ENCODE measurements around the gene ALDH2. TPM values are rescaled to one million over a fixed set of nuclear protein-coding genes. Genes with fewer than 3 reads are reported as not detected.

The ALDH2 gene
- total and polyA plus RNA-seq, 10 of the 15 experiments (the other 5 are each of a cell fraction or from before 2014, with no cell fraction given), result 1.4 to 16.4 (median 8.7) TPM

DNA sequence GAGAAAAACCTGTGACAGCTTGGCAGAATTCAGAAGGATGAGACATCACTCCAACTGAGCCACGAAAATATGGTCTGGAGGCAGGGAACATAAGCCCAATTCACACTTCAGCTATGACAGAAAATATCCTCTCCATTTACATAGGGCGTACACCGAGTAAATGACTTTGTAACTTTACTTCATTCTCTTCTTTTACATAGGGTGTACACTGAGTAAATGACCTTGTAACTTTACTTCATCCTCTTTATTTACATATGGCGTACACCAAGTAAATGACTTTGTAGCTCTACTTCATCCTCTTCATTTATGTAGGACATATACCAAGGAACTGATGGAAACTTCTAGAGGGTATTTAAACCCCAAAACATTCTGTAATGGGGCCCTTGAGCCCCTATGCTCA lies 61.2 kb downstream of the ALDH2 start:
- Histone ChIP-seq H3K9ac (ENCODE audit: control insufficient read depth, insufficient read depth, low read length) (no peak overlapping the region), H3K79me2 (ENCODE audit: control insufficient read depth, insufficient read depth, low read length) (no peaks in the 10 kb centered on the region), H3K36me3 (ENCODE audit: control insufficient read depth in 2 of 2, insufficient read depth in 2 of 2, low read length in 1 of 2) (no peaks in the 10 kb centered on the region), H3K4me3 (no peak overlapping the region), H3K27me3 (replicated peaks in 1 of 2; ENCODE audit: control insufficient read depth in 2 of 2, insufficient read depth in 2 of 2, low read length in 1 of 2) (no peaks in the 10 kb centered on the region), H3K27ac (ENCODE audit: control insufficient read depth, insufficient read depth) (no peak overlapping the region), H3K9me3 (replicated peaks; ENCODE audit: control insufficient read depth, insufficient read depth, low read length) (no peaks in the 10 kb centered on the region), H4K20me1 (ENCODE audit: control insufficient read depth, insufficient read depth) (no peaks in the 10 kb centered on the region), H2AFZ (ENCODE audit: control insufficient read depth, low read depth, low read length) (no peak overlapping the region), H3K4me2 (ENCODE audit: control insufficient read depth, insufficient read depth) (no peak overlapping the region), H3K4me1 (ENCODE audit: control insufficient read depth, insufficient read depth, low read length) (no peaks in the 10 kb centered on the region)
- DNase-seq (ENCODE audit: low read depth, low spot score) (no peak), FAIRE-seq (no peak), ATAC-seq (no peak)
- RAD21 ChIA-PET (ENCODE audit: unreplicated experiment), result no interaction called here
- POLR2A ChIA-PET, result no interaction called here
- intact Hi-C loops (cut with micrococcal nuclease; ENCODE audit: unreplicated experiment), result no loop called here
- TF ChIP-seq, protein P1, sequence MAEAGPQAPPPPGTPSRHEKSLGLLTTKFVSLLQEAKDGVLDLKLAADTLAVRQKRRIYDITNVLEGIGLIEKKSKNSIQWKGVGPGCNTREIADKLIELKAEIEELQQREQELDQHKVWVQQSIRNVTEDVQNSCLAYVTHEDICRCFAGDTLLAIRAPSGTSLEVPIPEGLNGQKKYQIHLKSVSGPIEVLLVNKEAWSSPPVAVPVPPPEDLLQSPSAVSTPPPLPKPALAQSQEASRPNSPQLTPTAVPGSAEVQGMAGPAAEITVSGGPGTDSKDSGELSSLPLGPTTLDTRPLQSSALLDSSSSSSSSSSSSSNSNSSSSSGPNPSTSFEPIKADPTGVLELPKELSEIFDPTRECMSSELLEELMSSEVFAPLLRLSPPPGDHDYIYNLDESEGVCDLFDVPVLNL (IDR thresholded peaks at IDR 0.05; ENCODE audit: low read depth, low read length), result no peak
- no peak for TF ChIP-seq POLR2AphosphoS2 (IDR thresholded peaks at IDR 0.05; ENCODE audit: low read depth, low read length)
- no peak for TF ChIP-seq MEF2B (IDR thresholded peaks at IDR 0.05; ENCODE audit: partially characterized antibody, poor library complexity, severe bottlenecking)
- TF ChIP-seq, protein P2, sequence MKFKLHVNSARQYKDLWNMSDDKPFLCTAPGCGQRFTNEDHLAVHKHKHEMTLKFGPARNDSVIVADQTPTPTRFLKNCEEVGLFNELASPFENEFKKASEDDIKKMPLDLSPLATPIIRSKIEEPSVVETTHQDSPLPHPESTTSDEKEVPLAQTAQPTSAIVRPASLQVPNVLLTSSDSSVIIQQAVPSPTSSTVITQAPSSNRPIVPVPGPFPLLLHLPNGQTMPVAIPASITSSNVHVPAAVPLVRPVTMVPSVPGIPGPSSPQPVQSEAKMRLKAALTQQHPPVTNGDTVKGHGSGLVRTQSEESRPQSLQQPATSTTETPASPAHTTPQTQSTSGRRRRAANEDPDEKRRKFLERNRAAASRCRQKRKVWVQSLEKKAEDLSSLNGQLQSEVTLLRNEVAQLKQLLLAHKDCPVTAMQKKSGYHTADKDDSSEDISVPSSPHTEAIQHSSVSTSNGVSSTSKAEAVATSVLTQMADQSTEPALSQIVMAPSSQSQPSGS (IDR thresholded peaks at IDR 0.05; ENCODE audit: low read length), result no peak
- no peak for TF ChIP-seq RCOR1 (conservative IDR thresholded peaks at IDR 0.05; ENCODE audit: low read depth, low read length)
- no peak for TF ChIP-seq POU2F2 (IDR thresholded peaks at IDR 0.05; ENCODE audit: borderline replicate concordance, low read depth, low read length)
- no peak for TF ChIP-seq IRF4 (IDR thresholded peaks at IDR 0.05; ENCODE audit: low read depth, low read length)
- no peak for TF ChIP-seq IKZF1 (conservative IDR thresholded peaks at IDR 0.05)
- TF ChIP-seq YBX1 (IDR thresholded peaks at IDR 0.05), result no peak
- no peak for TF ChIP-seq NFYB (IDR thresholded peaks at IDR 0.05; ENCODE audit: insufficient read depth, low read depth, low read length)
- TF ChIP-seq EGR1 (IDR thresholded peaks at IDR 0.05; ENCODE audit: borderline replicate concordance in 1 of 2, low read depth in 2 of 2, low read length in 2 of 2), result no peak
- no peak for TF ChIP-seq BMI1 (IDR thresholded peaks at IDR 0.05; ENCODE audit: borderline replicate concordance)
- TF ChIP-seq, protein P3, sequence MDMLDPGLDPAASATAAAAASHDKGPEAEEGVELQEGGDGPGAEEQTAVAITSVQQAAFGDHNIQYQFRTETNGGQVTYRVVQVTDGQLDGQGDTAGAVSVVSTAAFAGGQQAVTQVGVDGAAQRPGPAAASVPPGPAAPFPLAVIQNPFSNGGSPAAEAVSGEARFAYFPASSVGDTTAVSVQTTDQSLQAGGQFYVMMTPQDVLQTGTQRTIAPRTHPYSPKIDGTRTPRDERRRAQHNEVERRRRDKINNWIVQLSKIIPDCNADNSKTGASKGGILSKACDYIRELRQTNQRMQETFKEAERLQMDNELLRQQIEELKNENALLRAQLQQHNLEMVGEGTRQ (IDR thresholded peaks at IDR 0.05; ENCODE audit: borderline replicate concordance, low read depth, low read length), result no peak
- BruUV-seq (replicated peaks), result no TSS peak
- SMC1A ChIA-PET (ENCODE audit: uncharacterized antibody, unreplicated experiment), result interaction anchor here (1.0 to 1.5 kb wide), 2 partner anchors 12 to 66 kb away, joined by 3 read pairs; no protein-coding TSS in a partner anchor
- in situ Hi-C loops (cut with MboI), result no loop called here
- WGBS (ENCODE audit: insufficient coverage, insufficient replicate concordance, low lambda C conversion rate, missing lambda C conversion rate), result 49% methylated on average over 4 of the region's 4 CpGs
- CTCF ChIA-PET, result no interaction called here

Measured in GM12878 (cell line).